Measurements from ENCODE around the gene CADPS2.

DNA sequence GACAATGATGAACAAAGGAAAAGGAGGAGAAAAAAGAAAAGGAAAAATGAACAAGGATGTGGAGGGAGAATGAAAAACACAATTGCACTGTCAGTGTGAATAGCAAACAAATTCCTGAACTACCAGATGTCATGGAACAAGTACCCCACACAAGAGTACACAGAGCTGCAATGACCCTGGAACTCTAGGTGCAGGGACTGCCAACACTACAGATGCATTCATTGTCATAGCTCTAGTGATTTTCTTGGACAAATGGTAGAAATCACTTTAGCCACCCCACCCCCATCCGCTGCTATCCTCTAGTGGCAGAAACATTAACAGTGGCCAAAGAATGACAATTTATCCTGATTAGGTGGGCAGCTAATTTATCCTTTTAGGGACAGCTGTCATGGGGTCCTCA is 190.4 kb downstream of the CADPS2 start:
- TF ChIP-seq, protein P1, sequence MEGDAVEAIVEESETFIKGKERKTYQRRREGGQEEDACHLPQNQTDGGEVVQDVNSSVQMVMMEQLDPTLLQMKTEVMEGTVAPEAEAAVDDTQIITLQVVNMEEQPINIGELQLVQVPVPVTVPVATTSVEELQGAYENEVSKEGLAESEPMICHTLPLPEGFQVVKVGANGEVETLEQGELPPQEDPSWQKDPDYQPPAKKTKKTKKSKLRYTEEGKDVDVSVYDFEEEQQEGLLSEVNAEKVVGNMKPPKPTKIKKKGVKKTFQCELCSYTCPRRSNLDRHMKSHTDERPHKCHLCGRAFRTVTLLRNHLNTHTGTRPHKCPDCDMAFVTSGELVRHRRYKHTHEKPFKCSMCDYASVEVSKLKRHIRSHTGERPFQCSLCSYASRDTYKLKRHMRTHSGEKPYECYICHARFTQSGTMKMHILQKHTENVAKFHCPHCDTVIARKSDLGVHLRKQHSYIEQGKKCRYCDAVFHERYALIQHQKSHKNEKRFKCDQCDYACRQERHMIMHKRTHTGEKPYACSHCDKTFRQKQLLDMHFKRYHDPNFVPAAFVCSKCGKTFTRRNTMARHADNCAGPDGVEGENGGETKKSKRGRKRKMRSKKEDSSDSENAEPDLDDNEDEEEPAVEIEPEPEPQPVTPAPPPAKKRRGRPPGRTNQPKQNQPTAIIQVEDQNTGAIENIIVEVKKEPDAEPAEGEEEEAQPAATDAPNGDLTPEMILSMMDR (IDR thresholded peaks at IDR 0.05): no peak
- TF ChIP-seq ESRRA (CRISPR knock-in tag; IDR thresholded peaks at IDR 0.05; ENCODE audit: borderline replicate concordance): no peak
- no peak for TF ChIP-seq CREB1 (CRISPR knock-in tag; IDR thresholded peaks at IDR 0.05)
- TF ChIP-seq, protein P2, sequence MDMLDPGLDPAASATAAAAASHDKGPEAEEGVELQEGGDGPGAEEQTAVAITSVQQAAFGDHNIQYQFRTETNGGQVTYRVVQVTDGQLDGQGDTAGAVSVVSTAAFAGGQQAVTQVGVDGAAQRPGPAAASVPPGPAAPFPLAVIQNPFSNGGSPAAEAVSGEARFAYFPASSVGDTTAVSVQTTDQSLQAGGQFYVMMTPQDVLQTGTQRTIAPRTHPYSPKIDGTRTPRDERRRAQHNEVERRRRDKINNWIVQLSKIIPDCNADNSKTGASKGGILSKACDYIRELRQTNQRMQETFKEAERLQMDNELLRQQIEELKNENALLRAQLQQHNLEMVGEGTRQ (CRISPR knock-in tag; IDR thresholded peaks at IDR 0.05): no peak
- no peak for TF ChIP-seq OVOL2 (CRISPR knock-in tag; IDR thresholded peaks at IDR 0.05; ENCODE audit: borderline replicate concordance)
- TF ChIP-seq ZBTB21 (CRISPR knock-in tag; IDR thresholded peaks at IDR 0.05; ENCODE audit: borderline replicate concordance): no peak

All from WTC11 (cell line).